T-helper 1 cell treated with Interleukin-12 subunit alpha and Interleukin-12 subunit beta and Interleukin-4 antibody, amounts not matched to agents 30 μg/mL and 1 μg/mL, for 36 hours (primary cell): ENCODE measurements around the gene PRKCB.

Source experiments
- H3K27ac Mint-ChIP-seq: one replicate; pipeline ENCODE4 v1.8.0; 2021; ENCODE audit warnings: mild to moderate bottlenecking, mixed read lengths
- H3K27me3 Mint-ChIP-seq: one replicate; pipeline ENCODE4 v1.8.0; 2021; ENCODE audit warnings: low read depth, mixed read lengths
- H3K36me3 Mint-ChIP-seq: one replicate; pipeline ENCODE4 v1.8.0; 2021; ENCODE audit warnings: low read depth, mixed read lengths
- H3K4me1 Mint-ChIP-seq: one replicate; pipeline ENCODE4 v1.8.0; 2021; ENCODE audit warnings: low read depth, mixed read lengths
- H3K4me3 Mint-ChIP-seq: one replicate; pipeline ENCODE4 v1.8.0; 2021; ENCODE audit warnings: mild to moderate bottlenecking, moderate library complexity, mixed read lengths
- H3K9me3 Mint-ChIP-seq: one replicate; pipeline ENCODE4 v1.8.0; 2021; ENCODE audit warnings: mixed read lengths

Gene PRKCB

GRCh38 chr16:23827057-23827456 is 8.7 kb upstream of the PRKCB start:
- Mint-ChIP-seq H3K9me3 (peaks cover 23% of the 10 kb centered on the region), H3K4me1 (peaks cover 23% of the 10 kb centered on the region), H3K36me3 (peaks cover 7% of the 10 kb centered on the region)

GRCh38 chr16:23829454-23829853 is 6.3 kb upstream of the PRKCB start:
- Mint-ChIP-seq H3K27ac (no peak overlapping the region), H3K9me3 (peaks cover 23% of the 10 kb centered on the region), H3K4me1 (peaks cover 32% of the 10 kb centered on the region), H3K4me3 (no peak overlapping the region), H3K27me3 (no peaks in the 10 kb centered on the region), H3K36me3 (peaks cover 7% of the 10 kb centered on the region)

More at GRCh38 chr16:23827057-23827456, 8.7 kb upstream of the PRKCB start:
- Mint-ChIP-seq H3K4me3 (peak overlapping the region; percentile 12), H3K27me3 (no peaks in the 10 kb centered on the region), H3K27ac (peak overlapping the region; percentile 72)

GRCh38 chr16:23830276-23830675 is 5.5 kb upstream of the PRKCB start:
- Mint-ChIP-seq H3K4me1 (peaks cover 33% of the 10 kb centered on the region), H3K36me3 (peaks cover 7% of the 10 kb centered on the region), H3K27me3 (no peaks in the 10 kb centered on the region), H3K9me3 (peaks cover 23% of the 10 kb centered on the region), H3K27ac (no peak overlapping the region), H3K4me3 (no peak overlapping the region)

GRCh38 chr16:23832882-23833281 is 2.9 kb upstream of the PRKCB start:
- peaks cover 33% of the 10 kb centered on the region for H3K4me1 Mint-ChIP-seq
- peaks cover 7% of the 10 kb centered on the region for H3K36me3 Mint-ChIP-seq
- no peak overlapping the region for H3K4me3 Mint-ChIP-seq
- peaks cover 23% of the 10 kb centered on the region for H3K9me3 Mint-ChIP-seq
- H3K27me3 Mint-ChIP-seq: no peaks in the 10 kb centered on the region
- no peak overlapping the region for H3K27ac Mint-ChIP-seq

GRCh38 chr16:23833504-23833903 is 2.3 kb upstream of the PRKCB start:
- Mint-ChIP-seq H3K27me3 (no peaks in the 10 kb centered on the region), H3K4me3 (no peak overlapping the region), H3K27ac (no peak overlapping the region), H3K36me3 (peaks cover 7% of the 10 kb centered on the region), H3K4me1 (peaks cover 36% of the 10 kb centered on the region), H3K9me3 (peaks cover 23% of the 10 kb centered on the region)

- H3K4me1 Mint-ChIP-seq: peaks cover 38% of the 10 kb centered on the region
- peaks cover 10% of the 10 kb centered on the region for H3K36me3 Mint-ChIP-seq
- no peaks in the 10 kb centered on the region for H3K27me3 Mint-ChIP-seq
- H3K4me3 Mint-ChIP-seq: no peak overlapping the region
- peaks cover 18% of the 10 kb centered on the region for H3K9me3 Mint-ChIP-seq
- H3K27ac Mint-ChIP-seq: peak overlapping the region; percentile 39
Measured at GRCh38 chr16:23833960-23834685, 1.7 kb upstream of the PRKCB start.

GRCh38 chr16:23836078-23836403 is 258 bp downstream of the PRKCB start:
- H3K36me3 Mint-ChIP-seq: peaks cover 15% of the 10 kb centered on the region
- H3K4me1 Mint-ChIP-seq: peaks cover 50% of the 10 kb centered on the region
- no peaks in the 10 kb centered on the region for H3K27me3 Mint-ChIP-seq
- no peak overlapping the region for H3K27ac Mint-ChIP-seq
- H3K9me3 Mint-ChIP-seq: peaks cover 2% of the 10 kb centered on the region
- H3K4me3 Mint-ChIP-seq: peak overlapping the region; percentile 36

GRCh38 chr16:23836404-23837311 is 875 bp downstream of the PRKCB start:
- Mint-ChIP-seq H3K4me1 (peaks cover 50% of the 10 kb centered on the region), H3K9me3 (no peaks in the 10 kb centered on the region), H3K27ac (peak overlapping the region; percentile 84), H3K27me3 (no peaks in the 10 kb centered on the region), H3K36me3 (peaks cover 12% of the 10 kb centered on the region), H3K4me3 (peak overlapping the region; percentile 94)

- Mint-ChIP-seq H3K27ac (peak overlapping the region; percentile 51), H3K4me3 (peak overlapping the region; percentile 94), H3K36me3 (peaks cover 16% of the 10 kb centered on the region), H3K4me1 (peaks cover 57% of the 10 kb centered on the region), H3K27me3 (no peaks in the 10 kb centered on the region), H3K9me3 (no peaks in the 10 kb centered on the region)
Measured at GRCh38 chr16:23837553-23838308, 1.9 kb downstream of the PRKCB start.

GRCh38 chr16:23838485-23839142 is 2.8 kb downstream of the PRKCB start:
- no peaks in the 10 kb centered on the region for H3K27me3 Mint-ChIP-seq
- H3K36me3 Mint-ChIP-seq: peaks cover 19% of the 10 kb centered on the region
- H3K27ac Mint-ChIP-seq: no peak overlapping the region
- no peaks in the 10 kb centered on the region for H3K9me3 Mint-ChIP-seq
- peaks cover 62% of the 10 kb centered on the region for H3K4me1 Mint-ChIP-seq
- H3K4me3 Mint-ChIP-seq: peak overlapping the region; percentile 45

GRCh38 chr16:23840310-23840709 is 4.5 kb downstream of the PRKCB start:
- Mint-ChIP-seq H3K9me3 (no peaks in the 10 kb centered on the region), H3K4me3 (peak overlapping the region; percentile 26), H3K4me1 (peaks cover 54% of the 10 kb centered on the region), H3K36me3 (peaks cover 23% of the 10 kb centered on the region), H3K27ac (peak overlapping the region; percentile 78), H3K27me3 (no peaks in the 10 kb centered on the region)

GRCh38 chr16:23842137-23842600 is 6.4 kb downstream of the PRKCB start:
- Mint-ChIP-seq H3K9me3 (no peaks in the 10 kb centered on the region), H3K27ac (peak overlapping the region; percentile 82), H3K4me1 (peaks cover 59% of the 10 kb centered on the region), H3K36me3 (peaks cover 30% of the 10 kb centered on the region), H3K4me3 (peak overlapping the region; percentile 15), H3K27me3 (no peaks in the 10 kb centered on the region)

GRCh38 chr16:23843143-23843542 is 7.4 kb downstream of the PRKCB start:
- no peak overlapping the region for H3K4me3 Mint-ChIP-seq
- no peaks in the 10 kb centered on the region for H3K27me3 Mint-ChIP-seq
- H3K27ac Mint-ChIP-seq: peak overlapping the region; percentile 9
- H3K36me3 Mint-ChIP-seq: peaks cover 37% of the 10 kb centered on the region
- H3K9me3 Mint-ChIP-seq: no peaks in the 10 kb centered on the region
- peaks cover 59% of the 10 kb centered on the region for H3K4me1 Mint-ChIP-seq

GRCh38 chr16:23847251-23847650 is 11.5 kb downstream of the PRKCB start:
- Mint-ChIP-seq H3K9me3 (no peaks in the 10 kb centered on the region), H3K27ac (peak overlapping the region; percentile 9), H3K4me3 (no peak overlapping the region), H3K27me3 (no peaks in the 10 kb centered on the region), H3K4me1 (peaks cover 64% of the 10 kb centered on the region), H3K36me3 (peaks cover 38% of the 10 kb centered on the region)
